Smooth muscle cell of the brain vasculature (primary cell): ENCODE data around the gene SMARCA1.
"Not testable (repeated sequence)": the region's sequence is repeated elsewhere in the genome, so short reads cannot be mapped to it uniquely, and the experiment has no call there.

Experiments
- DNase-seq: peaks from one replicate; pipeline ENCODE4 v3.0.0-alpha.2; 2012; ENCODE audit warnings: low read depth, low spot score

SMARCA1 gene, protein sequence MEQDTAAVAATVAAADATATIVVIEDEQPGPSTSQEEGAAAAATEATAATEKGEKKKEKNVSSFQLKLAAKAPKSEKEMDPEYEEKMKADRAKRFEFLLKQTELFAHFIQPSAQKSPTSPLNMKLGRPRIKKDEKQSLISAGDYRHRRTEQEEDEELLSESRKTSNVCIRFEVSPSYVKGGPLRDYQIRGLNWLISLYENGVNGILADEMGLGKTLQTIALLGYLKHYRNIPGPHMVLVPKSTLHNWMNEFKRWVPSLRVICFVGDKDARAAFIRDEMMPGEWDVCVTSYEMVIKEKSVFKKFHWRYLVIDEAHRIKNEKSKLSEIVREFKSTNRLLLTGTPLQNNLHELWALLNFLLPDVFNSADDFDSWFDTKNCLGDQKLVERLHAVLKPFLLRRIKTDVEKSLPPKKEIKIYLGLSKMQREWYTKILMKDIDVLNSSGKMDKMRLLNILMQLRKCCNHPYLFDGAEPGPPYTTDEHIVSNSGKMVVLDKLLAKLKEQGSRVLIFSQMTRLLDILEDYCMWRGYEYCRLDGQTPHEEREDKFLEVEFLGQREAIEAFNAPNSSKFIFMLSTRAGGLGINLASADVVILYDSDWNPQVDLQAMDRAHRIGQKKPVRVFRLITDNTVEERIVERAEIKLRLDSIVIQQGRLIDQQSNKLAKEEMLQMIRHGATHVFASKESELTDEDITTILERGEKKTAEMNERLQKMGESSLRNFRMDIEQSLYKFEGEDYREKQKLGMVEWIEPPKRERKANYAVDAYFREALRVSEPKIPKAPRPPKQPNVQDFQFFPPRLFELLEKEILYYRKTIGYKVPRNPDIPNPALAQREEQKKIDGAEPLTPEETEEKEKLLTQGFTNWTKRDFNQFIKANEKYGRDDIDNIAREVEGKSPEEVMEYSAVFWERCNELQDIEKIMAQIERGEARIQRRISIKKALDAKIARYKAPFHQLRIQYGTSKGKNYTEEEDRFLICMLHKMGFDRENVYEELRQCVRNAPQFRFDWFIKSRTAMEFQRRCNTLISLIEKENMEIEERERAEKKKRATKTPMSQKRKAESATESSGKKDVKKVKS

DNA sequence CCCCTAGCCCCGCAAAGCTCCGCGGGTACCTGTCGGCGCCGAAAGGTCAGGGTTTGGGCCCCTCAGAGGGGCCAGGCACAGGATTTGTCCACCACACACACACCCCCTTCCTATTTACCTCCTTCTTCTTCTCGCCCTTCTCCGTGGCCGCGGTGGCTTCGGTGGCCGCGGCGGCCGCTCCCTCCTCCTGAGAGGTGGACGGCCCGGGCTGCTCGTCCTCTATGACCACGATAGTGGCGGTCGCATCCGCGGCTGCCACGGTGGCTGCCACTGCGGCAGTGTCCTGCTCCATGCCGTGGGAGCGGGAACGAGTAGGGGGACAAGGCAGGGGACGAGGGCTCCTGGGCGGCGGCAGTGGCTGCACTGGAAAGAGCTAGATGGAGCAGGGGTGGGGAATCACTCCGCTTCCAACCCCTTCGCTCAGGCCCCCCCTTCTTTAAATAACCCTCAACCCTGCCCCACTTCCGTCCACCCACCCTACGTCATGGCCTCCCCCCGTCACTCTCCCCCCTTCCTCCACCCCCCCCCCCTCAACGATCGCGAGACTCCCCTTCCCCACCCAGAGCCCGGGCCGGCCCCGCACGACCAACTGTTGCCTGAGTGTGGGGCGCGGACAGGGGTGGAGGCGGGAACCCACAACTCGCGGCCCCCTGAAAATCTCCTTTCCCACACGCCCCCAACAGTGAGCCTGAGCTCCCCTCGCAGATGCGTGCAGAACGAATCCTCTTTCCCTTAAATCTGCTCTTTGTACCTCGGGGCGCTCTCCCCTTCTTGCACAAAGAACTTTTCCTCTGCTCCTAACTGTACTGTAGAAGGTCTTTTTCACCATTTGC, at the start of gene SMARCA1:
Gene SMARCA1, minus strand, starts transcription at position 412 of the 833 bp plus-strand sequence. Its CDS starts 120 bp downstream, at position 292.
- DNase-seq, result no peak

DNA sequence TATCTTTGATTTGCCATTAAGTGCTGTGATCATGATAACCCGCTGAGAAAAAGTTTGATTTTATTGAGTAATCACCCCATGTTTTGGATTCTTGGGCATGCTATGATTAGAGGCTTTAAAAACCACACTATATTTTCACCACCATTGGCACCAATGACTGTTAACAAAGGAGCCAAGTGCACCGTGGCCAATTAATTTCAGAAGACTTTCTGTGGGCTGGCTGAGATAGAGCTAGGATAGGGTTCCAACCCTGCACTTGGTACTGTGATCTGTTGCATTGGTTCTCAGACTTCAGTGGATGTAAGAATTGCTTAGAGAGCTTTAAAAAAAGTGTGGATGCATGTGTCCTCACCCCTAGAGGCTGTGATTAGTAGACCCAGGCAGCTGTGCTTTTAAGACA, 49.1 kb upstream of the SMARCA1 start:
- no peak for DNase-seq

DNA sequence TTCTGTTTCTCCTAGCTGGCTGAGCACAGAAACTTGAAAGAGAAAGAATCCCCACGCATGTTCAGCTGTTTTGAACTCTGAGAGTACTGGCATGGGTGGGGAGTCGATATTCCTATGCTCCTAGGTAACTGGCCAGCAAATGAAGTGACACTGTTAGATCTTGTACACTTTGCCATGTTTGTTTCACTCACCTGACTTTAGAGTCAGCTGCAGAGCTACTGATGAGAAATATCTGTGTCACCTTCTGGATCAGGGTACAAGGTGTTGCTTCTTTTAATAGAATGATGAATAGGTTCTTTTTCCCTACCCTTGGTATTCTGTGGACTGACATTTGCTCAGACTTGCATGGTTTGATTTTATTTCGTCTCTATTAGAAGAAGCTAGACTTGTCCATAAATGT, 45.1 kb upstream of the SMARCA1 start:
- no peak for DNase-seq

DNA sequence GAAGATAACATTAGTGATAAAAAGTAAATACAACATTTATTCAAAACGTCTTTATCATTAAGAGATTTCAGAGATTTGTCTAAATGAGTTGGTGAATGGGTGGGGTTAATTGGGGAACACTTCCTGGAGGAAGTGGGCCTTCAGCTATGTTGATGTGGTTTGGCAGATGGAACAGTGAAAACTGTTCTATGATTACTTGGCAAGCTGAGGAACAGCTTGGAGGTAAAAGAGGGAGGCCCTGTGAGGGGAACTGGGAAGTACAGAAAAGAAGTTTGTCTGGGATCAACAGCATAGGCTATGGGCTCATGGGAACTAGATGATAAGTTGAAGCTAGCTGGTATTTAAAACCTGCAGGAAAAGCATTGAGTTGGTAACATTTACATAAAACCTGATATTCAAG, 42.8 kb upstream of the SMARCA1 start:
- no peak for DNase-seq

DNA sequence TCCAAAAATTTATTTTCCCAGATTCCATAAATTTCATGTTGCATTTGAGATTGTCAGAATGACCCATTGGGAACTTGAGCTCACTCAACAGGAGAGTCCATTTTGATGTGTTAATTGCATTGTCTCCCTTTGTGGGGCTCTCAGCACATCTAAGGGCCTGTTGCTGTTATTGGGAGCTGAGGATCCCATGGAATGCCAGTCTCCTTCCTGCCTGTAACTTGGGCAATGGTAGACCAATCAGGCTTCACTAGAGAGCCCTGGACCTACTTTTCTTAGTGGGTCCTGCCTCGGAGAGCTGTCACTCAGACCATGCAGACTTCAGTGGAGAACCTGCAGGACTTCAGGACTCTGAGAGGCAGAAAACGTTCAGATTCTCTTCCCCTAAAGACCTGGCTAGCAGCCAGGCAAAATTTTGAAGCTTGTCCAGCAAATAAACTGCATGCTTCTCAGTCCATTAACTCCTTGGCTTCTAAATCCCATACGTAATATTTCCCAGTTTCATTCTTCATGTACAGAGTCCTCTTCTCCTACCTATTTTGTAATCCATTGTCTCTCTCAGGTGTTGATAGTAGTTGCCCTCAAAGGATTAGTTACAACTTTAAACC, 41.9 kb upstream of the SMARCA1 start:
- DNase-seq, result no peak

DNA sequence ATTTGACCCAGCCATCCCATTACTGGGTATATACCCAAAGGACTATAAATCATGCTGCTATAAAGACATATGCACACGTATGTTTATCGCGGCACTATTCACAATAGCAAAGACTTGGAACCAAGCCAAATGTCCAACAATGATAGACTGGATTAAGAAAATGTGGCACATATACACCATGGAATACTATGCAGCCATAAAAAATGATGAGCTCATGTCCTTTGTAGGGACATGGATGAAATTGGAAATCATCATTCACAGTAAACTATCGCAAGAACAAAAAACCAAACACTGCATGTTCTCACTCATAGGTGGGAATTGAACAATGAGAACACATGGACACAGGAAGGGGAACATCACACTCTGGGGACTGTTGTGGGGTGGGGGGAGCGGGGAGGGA, 41.1 kb upstream of the SMARCA1 start:
- not testable (repeated sequence) for DNase-seq

DNA sequence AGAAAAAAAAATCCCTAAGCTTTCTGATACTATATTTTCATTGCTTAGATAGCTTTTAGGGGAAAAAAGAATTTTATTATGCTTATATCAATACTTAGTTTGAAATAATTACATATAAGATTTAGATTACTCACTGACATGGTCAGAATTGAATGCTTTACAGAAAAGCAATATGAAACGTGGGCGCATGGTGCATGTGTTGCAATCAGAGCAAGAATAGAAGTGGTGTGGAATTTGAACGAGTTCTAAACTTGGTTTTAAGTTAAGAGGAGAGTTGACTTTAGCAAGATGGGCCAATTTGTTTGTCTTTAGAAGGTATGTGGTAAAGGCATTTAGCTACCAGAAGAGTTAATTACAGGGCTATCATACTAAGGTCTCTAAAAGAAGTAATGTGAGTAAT, 38.2 kb upstream of the SMARCA1 start:
- DNase-seq, result no peak

DNA sequence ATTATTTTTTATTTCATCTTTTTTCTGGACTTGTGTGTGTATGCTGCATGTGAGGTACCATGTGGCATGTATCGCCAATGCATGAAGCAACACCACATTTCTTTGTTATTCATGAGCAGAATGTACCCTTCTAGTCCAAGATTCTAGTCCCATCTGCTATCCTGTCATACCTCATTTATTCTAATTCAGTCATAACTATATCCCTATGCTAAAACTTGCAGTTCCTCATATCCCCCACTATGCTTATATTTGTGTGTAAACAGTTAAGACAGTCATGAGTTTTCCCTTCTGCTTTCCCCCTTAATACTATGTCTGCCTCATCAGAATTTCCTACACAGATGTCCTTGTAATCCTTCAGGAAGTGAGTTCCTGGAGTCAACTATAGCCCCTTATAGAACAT, 36.5 kb upstream of the SMARCA1 start:
- no peak for DNase-seq

DNA sequence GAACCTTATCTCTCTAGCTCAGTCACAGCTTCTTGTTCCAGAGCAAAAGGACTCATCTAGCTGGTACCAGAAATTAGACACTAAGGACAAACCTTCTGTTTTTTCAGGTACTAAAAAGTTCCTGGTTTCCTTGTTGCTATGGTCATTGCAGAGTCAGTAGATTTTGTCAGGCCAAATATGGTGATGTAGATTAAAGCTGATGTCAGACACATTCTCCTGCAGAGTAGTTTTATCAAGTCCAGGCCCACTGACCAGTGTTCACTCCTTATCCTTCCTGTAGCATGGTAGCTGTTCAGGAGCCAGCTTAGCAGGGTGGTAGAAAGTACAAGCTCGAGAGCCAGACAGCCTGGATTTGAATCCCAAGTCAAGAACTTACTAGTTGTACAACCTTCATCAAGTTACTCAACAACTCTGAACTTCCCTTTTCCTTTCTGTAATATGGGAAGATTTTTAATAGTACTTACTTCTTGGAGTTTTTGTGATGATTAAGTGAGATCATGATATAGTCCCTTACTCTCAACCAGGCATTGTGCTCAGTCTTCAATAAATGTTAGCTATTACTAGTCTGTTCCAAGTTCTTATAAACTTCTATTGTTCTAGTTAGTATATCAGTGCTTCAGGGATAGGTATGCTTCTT, 34.7 kb upstream of the SMARCA1 start:
- no peak for DNase-seq

DNA sequence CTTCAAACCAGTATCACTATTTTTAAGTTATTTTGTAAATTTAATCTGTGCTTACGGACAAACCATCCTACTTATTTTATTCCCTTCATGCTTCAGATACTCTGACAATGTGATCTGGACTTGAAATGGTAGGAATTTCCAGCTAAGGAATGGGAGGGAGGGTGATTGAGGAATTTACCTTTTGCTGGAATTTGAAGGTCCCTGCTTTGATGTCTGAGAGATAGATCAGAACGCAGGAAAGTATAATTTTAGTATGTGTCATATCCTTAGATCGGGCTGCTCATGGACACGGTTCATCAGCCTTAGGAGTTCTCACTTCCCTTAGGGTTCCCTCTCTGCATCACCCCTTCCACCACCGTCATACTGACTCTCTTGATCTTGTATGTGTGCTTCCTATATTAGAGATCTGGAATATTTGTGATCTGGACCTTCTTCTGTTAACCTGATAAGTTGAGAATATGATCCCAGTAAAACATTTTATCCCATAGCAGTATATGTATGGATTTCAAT, 33.6 kb upstream of the SMARCA1 start:
- DNase-seq, result no peak

DNA sequence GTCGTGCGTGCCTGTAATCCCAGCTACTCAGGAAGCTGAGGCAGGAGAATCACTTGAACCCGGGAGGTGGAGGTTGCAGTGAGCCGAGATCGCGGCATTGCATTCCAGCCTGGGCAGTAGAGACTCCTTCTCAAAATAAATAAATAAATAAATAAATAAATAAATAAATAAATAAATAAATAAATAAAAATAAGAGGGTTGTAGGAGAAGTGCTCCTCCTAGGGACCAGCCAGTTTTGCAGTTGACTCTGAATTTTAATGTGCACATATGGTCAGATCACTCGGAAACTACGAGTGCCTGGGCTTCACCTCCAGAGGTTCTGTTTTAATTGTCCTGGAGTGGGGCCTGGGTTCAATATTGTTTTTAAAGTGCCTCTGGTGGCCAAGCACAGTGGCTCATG, 31.5 kb upstream of the SMARCA1 start:
- DNase-seq, result not testable (repeated sequence)

DNA sequence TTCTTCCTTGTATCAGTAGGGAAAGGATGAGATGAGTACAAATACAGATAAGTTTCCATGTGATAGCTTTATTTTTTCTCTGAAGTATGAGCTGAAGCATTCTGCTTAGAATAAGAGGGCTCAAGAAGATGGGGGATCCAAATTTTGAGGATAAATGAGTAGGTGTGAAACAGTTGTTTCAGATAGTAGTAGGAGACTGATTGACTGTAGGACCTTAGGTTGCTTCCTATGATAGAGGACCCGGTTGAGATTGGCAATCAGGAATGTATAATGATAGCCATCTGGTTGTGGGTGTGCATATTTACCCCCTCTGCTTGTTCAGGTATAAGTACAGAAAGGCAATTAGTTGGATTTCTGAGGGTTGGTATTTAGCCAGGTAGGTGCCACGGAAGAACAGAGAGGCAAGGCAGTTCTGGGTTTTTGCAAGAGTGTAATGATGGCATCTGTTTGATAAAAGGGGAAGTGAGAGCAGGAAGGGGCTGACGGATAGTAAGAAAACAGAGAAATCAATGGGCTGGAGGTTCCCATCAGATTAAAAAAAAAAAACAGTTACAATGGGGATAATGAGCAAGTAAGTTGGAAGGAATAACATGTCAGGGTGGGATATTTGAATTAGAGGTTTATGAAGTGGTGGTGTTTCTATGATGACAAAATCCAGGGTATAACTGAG, 30.5 kb upstream of the SMARCA1 start:
- DNase-seq, result no peak

DNA sequence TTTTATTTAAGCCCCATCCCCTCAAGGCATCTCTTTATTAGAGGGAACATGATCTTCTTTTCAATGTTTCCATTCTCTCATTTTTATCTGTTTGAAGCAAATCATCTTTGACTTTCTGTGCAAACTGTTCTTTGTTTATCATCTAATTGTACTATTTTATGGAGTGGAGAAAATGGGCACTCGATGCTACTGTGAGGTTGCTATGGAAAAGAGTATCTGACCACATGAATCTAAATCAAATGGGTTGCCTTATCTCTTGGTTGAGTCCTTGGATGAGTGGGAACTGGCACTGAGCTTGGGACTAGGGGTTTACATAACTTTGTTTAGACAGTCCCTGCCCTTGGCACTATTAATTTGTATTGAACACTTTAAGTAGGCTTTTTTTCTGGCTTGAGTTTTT, 25.8 kb upstream of the SMARCA1 start:
- no peak for DNase-seq

DNA sequence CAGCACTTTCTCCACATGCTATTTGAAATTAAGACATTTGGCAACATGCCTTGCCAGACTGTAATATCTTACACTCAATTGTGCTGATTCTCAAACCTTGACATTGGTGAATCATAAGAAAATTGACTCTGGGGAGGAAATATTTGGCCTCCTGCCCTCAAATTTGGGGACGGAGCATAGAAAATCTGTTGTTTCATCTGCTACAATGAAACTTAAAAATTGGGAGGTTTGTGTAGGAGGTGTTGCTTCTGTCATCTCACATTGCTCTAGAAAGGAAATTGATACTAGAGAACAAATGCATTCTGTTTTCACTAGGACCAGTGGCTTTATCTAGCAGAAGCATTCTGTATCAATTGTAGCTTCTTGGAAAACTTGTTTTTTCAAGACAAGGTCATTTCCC, 22.1 kb upstream of the SMARCA1 start:
- DNase-seq, result no peak

DNA sequence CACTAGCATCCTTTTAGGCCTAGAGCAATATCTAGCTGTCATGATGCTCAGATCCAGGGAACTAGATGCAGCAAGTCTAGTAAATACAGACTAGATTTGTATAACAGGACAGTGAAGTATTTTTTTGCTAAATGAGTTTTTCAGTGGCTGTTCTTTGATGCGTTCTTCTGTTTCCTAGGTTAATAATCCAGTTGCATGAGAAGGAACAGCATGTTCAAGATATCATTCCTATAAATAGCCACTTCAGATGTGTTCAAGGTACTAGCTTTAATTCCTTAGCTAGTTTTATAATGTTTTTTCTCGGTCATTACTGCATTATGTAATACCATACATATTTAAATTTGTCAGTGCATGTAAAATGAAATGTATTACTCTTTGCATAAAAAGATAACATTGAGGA, 21.5 kb upstream of the SMARCA1 start:
- DNase-seq, result no peak

DNA sequence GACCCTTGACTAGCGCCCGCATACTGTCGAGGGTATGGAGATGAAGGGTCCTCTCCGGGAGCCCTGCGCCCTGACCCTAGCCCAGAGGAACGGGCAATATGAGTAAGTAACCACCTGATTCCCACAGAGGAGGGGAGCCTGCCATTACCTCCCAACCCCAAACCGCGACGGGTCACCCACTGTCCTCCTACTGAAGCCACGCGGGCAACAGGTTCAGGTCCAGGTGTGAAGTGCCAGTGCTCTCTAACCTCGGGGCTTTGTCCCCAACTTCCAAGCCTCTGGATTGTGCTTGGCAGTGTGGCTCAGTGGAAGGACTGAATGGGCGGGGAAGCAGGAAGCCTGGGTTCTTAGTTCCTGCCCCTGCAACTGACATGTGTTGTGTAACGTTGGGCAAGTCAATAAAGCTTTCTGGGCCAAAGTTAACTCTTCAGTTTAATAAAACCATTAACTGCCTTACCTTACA, 17.5 kb upstream of the SMARCA1 start:
- no peak for DNase-seq

DNA sequence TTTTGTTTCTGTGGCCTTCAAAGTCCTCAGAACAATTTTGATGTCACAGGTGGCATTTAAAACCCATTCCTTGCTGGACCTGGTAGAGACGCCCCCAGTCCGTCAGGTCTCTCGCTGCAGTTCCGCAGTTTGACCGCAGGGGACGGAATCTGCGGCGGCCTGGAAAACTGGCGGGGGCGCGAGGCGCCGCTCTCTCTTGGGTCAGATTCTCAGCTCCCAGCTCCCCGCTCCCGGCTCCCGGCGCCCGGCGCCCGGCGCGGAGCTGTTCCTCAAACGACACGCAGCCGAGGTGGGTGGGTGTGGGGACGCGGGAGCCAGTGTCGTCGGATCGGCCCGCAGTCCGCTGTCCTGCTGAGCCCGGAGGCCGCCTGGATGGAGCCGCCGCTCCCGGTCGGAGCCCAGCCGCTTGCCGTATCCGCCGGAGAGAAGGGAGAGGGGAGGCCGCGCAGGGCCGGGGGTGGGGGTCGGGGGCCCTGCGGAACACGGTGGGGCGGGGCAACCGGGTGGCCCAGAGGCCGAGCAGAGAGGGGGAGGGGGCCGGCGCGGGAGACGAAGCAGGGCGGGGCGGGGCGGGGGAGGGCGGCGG, 16.9 kb upstream of the SMARCA1 start, which contains the start of gene OCRL:
Gene OCRL, plus strand, starts transcription at position 192 of the 586 bp plus-strand sequence. Its CDS starts 181 bp downstream, at position 373.
- no peak for DNase-seq

DNA sequence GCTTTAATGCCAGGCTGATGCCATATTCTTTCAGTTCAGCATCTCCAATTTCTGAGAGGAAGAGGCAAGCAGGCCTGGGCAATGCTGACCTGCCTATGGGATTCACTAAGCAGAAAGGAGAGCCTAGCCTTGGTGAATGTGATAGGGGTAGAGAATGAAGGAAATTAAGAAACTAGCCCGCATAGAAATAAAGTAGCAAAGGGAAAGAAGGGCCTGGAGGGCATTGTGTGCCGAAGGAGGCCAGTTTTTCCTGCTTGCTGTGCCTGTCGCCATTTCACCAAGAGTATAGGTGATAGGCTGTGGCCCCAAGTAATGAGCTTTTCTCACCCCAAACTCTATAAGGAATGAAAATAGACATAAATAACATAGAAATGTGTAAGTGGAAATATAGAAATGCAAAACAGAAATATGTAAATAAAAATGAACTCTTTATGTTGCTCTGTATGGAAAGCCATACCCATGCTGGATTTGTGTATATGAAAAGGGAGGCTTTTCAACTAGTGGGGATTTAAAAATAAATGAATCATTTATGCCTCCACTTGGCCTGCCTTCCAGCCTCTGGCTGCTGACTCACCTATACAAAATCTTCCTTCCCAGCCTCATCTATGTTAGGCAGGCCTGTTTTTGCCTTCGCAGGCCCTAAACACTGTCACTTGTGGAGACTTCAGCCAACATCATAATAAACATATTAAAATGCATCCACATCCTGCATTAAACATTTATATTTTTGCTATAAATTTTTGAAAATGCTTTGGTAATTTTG, 11.7 kb upstream of the SMARCA1 start:
- no peak for DNase-seq
